Trophoblast cell (in vitro differentiated cells and primary cell): Measurements from ENCODE around the gene S100A8.
A peak's percentile ranks its signal among the peaks of the same experiment; 100 is the strongest.

Source experiments
- DNase-seq, 2 donors: peaks; one replicate each; pipeline ENCODE4 v3.0.0-alpha.2; 2016
- H2AFZ ChIP-seq: 2 replicates; pipeline ENCODE4 v1.6.1; 2013; ENCODE audit warnings: low read length, moderate library complexity, mild to moderate bottlenecking; ENCODE audit not compliant: insufficient read depth, poor library complexity
- H2AK5ac ChIP-seq: 2 replicates; pipeline ENCODE4 v1.6.1; 2013; ENCODE audit warnings: mild to moderate bottlenecking, low read length
- H2BK120ac ChIP-seq: 2 replicates; pipeline ENCODE4 v1.6.1; 2013; ENCODE audit warnings: low read length, mild to moderate bottlenecking, moderate library complexity; ENCODE audit not compliant: insufficient read depth, poor library complexity
- H2BK12ac ChIP-seq: 2 replicates; pipeline ENCODE4 v1.6.1; 2013; ENCODE audit warnings: mild to moderate bottlenecking, low read length, moderate library complexity
- H2BK5ac ChIP-seq: 2 replicates; pipeline ENCODE4 v1.6.1; 2013; ENCODE audit warnings: low read length, low read depth, moderate library complexity, mild to moderate bottlenecking; ENCODE audit not compliant: poor library complexity
- H3K14ac ChIP-seq: 2 replicates; pipeline ENCODE4 v1.6.1; 2013; ENCODE audit warnings: mild to moderate bottlenecking, low read length
- H3K18ac ChIP-seq: 2 replicates; pipeline ENCODE4 v1.6.1; 2013; ENCODE audit warnings: mild to moderate bottlenecking, low read length
- H3K23ac ChIP-seq: 2 replicates; pipeline ENCODE4 v1.6.1; 2013; ENCODE audit warnings: low read length
- H3K27ac ChIP-seq: 2 replicates; pipeline ENCODE4 v1.5.1; 2013; ENCODE audit warnings: low read depth, mild to moderate bottlenecking, inconsistent platforms, low read length, moderate library complexity
- H3K27me3 ChIP-seq: 2 replicates; pipeline ENCODE4 v1.6.1; 2013; ENCODE audit warnings: inconsistent platforms, mild to moderate bottlenecking, low read length, moderate library complexity; ENCODE audit not compliant: insufficient read depth
- H3K36me3 ChIP-seq, 2 experiments: 1 replicate in 1 of 2; 2 replicates in 1 of 2; pipeline ENCODE4 v1.6.1; 2013; ENCODE audit warnings: low read length in 2 of 2, mild to moderate bottlenecking in 2 of 2, moderate library complexity in 1 of 2; ENCODE audit not compliant: insufficient read depth in 2 of 2, control insufficient read depth in 1 of 2
- H3K4ac ChIP-seq: 2 replicates; pipeline ENCODE4 v1.6.1; 2013; ENCODE audit warnings: low read depth, mild to moderate bottlenecking, low read length, moderate library complexity
- H3K4me1 ChIP-seq, 2 experiments: 1 replicate in 1 of 2; 2 replicates in 1 of 2; pipeline ENCODE4 v1.6.1; 2013; ENCODE audit warnings: low read length in 2 of 2, mild to moderate bottlenecking in 2 of 2, moderate library complexity in 1 of 2; ENCODE audit not compliant: insufficient read depth in 2 of 2, control insufficient read depth in 1 of 2
- H3K4me2 ChIP-seq: 2 replicates; pipeline ENCODE4 v1.6.1; 2013; ENCODE audit warnings: inconsistent platforms, mild to moderate bottlenecking, low read length, moderate library complexity
- H3K4me3 ChIP-seq: 2 replicates; pipeline ENCODE4 v1.5.1; 2013; ENCODE audit warnings: mild to moderate bottlenecking, low read depth, low read length, inconsistent platforms
- H3K79me1 ChIP-seq: one replicate; pipeline ENCODE4 v1.6.1; 2013; ENCODE audit warnings: low read length
- H3K79me2 ChIP-seq: 2 replicates; pipeline ENCODE4 v1.6.1; 2013; ENCODE audit warnings: low read length, mild to moderate bottlenecking; ENCODE audit not compliant: control insufficient read depth, insufficient read depth, poor library complexity
- H3K9ac ChIP-seq: 2 replicates; pipeline ENCODE4 v1.6.1; 2013; ENCODE audit warnings: mild to moderate bottlenecking, low read length
- H3K9me3 ChIP-seq: 2 replicates; pipeline ENCODE4 v1.6.1; 2013; ENCODE audit warnings: low read depth, mild to moderate bottlenecking, control low read depth, inconsistent platforms, low read length; ENCODE audit not compliant: insufficient read depth
- H4K12ac ChIP-seq: 2 replicates; pipeline ENCODE4 v1.6.1; 2013; ENCODE audit warnings: low read depth, mild to moderate bottlenecking, low read length, moderate library complexity
- H4K8ac ChIP-seq: 2 replicates; pipeline ENCODE4 v1.6.1; 2013; ENCODE audit warnings: low read depth, mild to moderate bottlenecking, low read length, moderate library complexity
- H4K91ac ChIP-seq: one replicate; pipeline ENCODE4 v1.6.1; 2013; ENCODE audit warnings: low read depth, mild to moderate bottlenecking, low read length, moderate library complexity
- WGBS: extraction: QIAGEN DNeasy Blood & Tissue Kit; methylation state at CpG from one replicate; pipeline ENCODE4 v1.1.7; 2013; ENCODE audit warnings: missing lambda C conversion rate; ENCODE audit not compliant: insufficient read length, insufficient coverage; ENCODE audit errors: extremely low coverage; 5-methylcytosine and 5-hydroxymethylcytosine counted together

The S100A8 gene

GRCh38 chr1:153428791-153429190, 37.9 kb upstream of the S100A8 start:
- Histone ChIP-seq H4K12ac (no peak overlapping the region), H3K36me3 (no peaks in the 10 kb centered on the region), H3K4me2 (no peak overlapping the region)

GRCh38 chr1:153428073-153428638, 37.3 kb upstream of the S100A8 start:
- Histone ChIP-seq H4K12ac (no peak overlapping the region), H3K23ac (no peak overlapping the region), H2AK5ac (no peak overlapping the region), H2BK120ac (no peak overlapping the region), H3K4me2 (no peak overlapping the region), H3K36me3 (no peaks in the 10 kb centered on the region), H3K14ac (no peak overlapping the region), H3K9me3 (peaks cover 5% of the 10 kb centered on the region), H3K27ac (no peak overlapping the region), H4K91ac (no peak overlapping the region), H4K8ac (no peak overlapping the region), H3K4me1 (no peaks in the 10 kb centered on the region), H3K4ac (no peak overlapping the region), H2BK5ac (no peak overlapping the region), H3K79me1 (no peaks in the 10 kb centered on the region), H3K79me2 (no peaks in the 10 kb centered on the region), H3K27me3 (no peaks in the 10 kb centered on the region), H3K9ac (no peak overlapping the region), H2AFZ (no peak overlapping the region), H2BK12ac (no peak overlapping the region), H3K18ac (no peak overlapping the region), H3K4me3 (no peak overlapping the region)
- no CpG with 5 or more reads among the region's 12 CpGs for WGBS
- no peak for DNase-seq

More at GRCh38 chr1:153428791-153429190, 37.9 kb upstream of the S100A8 start:
- Histone ChIP-seq H2BK120ac (no peak overlapping the region), H3K9me3 (peaks cover 5% of the 10 kb centered on the region), H3K4me3 (no peak overlapping the region), H2AFZ (no peak overlapping the region), H3K4me1 (no peaks in the 10 kb centered on the region), H4K8ac (no peak overlapping the region), H2BK5ac (no peak overlapping the region), H3K79me2 (no peaks in the 10 kb centered on the region), H3K79me1 (no peaks in the 10 kb centered on the region), H4K91ac (no peak overlapping the region), H3K14ac (no peak overlapping the region), H3K18ac (no peak overlapping the region), H2BK12ac (no peak overlapping the region), H3K4ac (no peak overlapping the region), H3K27me3 (no peaks in the 10 kb centered on the region), H2AK5ac (no peak overlapping the region), H3K9ac (no peak overlapping the region), H3K27ac (no peak overlapping the region), H3K23ac (no peak overlapping the region)
- no peak for DNase-seq
- no CpG with 5 or more reads among the region's 6 CpGs for WGBS

- Histone ChIP-seq H3K4me1 (no peaks in the 10 kb centered on the region), H3K4me2 (no peak overlapping the region), H4K8ac (no peak overlapping the region), H3K79me2 (no peaks in the 10 kb centered on the region), H3K18ac (no peak overlapping the region), H2AFZ (no peak overlapping the region), H3K4me3 (no peak overlapping the region), H3K23ac (no peak overlapping the region), H4K91ac (no peak overlapping the region), H4K12ac (no peak overlapping the region), H3K14ac (no peak overlapping the region), H3K4ac (no peak overlapping the region), H2BK12ac (no peak overlapping the region), H2AK5ac (no peak overlapping the region), H3K9me3 (peaks cover 5% of the 10 kb centered on the region), H3K9ac (no peak overlapping the region), H2BK120ac (no peak overlapping the region), H2BK5ac (no peak overlapping the region), H3K27me3 (no peaks in the 10 kb centered on the region), H3K36me3 (no peaks in the 10 kb centered on the region), H3K79me1 (no peaks in the 10 kb centered on the region), H3K27ac (no peak overlapping the region)
- DNase-seq, result no peak
- WGBS, result no CpG with 5 or more reads among the region's 1 CpG
Measured at GRCh38 chr1:153426809-153427208, 35.9 kb upstream of the S100A8 start.

GRCh38 chr1:153422450-153423068, 31.7 kb upstream of the S100A8 start:
- Histone ChIP-seq H3K14ac (no peak overlapping the region), H3K36me3 (no peaks in the 10 kb centered on the region), H2AK5ac (no peak overlapping the region), H4K91ac (no peak overlapping the region), H3K23ac (no peak overlapping the region), H4K8ac (no peak overlapping the region), H3K4ac (no peak overlapping the region), H4K12ac (no peak overlapping the region), H3K27me3 (no peaks in the 10 kb centered on the region), H3K79me2 (no peaks in the 10 kb centered on the region), H3K9ac (no peak overlapping the region), H3K18ac (no peak overlapping the region), H2AFZ (no peak overlapping the region), H2BK5ac (no peak overlapping the region), H3K27ac (no peak overlapping the region), H3K79me1 (no peaks in the 10 kb centered on the region), H3K4me3 (no peak overlapping the region), H3K9me3 (peaks cover 1% of the 10 kb centered on the region), H3K4me1 (no peaks in the 10 kb centered on the region), H2BK120ac (no peak overlapping the region), H3K4me2 (no peak overlapping the region), H2BK12ac (no peak overlapping the region)
- no CpG with 5 or more reads among the region's 6 CpGs for WGBS
- DNase-seq, result peak; percentile 37 to 82
